ENCODE measurements around the gene MCUR1.
A peak's percentile ranks its signal among the peaks of the same experiment; 100 is the strongest.
"Not testable (repeated sequence)": the region's sequence is repeated elsewhere in the genome, so short reads cannot be mapped to it uniquely, and the experiment has no call there.

MCUR1 gene

GRCh38 chr6:13827032-13827431 is 12.7 kb upstream of the MCUR1 start:
- DNase-seq: no peak

- DNase-seq: no peak
These were observed 11.5 kb upstream of the MCUR1 start for GRCh38 chr6:13825871-13826270.

GRCh38 chr6:13818341-13818740 is 4.0 kb upstream of the MCUR1 start:
- DNase-seq: no peak

- DNase-seq: no peak
These were observed 700 bp upstream of the MCUR1 start for GRCh38 chr6:13814938-13815575.

- DNase-seq: peak; percentile 61 to 78
These were observed 659 bp downstream of the MCUR1 start for GRCh38 chr6:13813621-13814175.

GRCh38 chr6:13813026-13813425 is 1.3 kb downstream of the MCUR1 start:
- no peak for DNase-seq

GRCh38 chr6:13812359-13812642 is 2.1 kb downstream of the MCUR1 start:
- no peak for DNase-seq

- DNase-seq: no peak
These were observed 2.6 kb downstream of the MCUR1 start for GRCh38 chr6:13811627-13812358.

- DNase-seq: peak in 1 of 2 experiments; percentile 11
These were observed 3.5 kb downstream of the MCUR1 start for GRCh38 chr6:13810688-13811446.

- DNase-seq: no peak
These were observed 5.6 kb downstream of the MCUR1 start for GRCh38 chr6:13808801-13809200.

- DNase-seq: no peak
These were observed 6.7 kb downstream of the MCUR1 start for GRCh38 chr6:13807696-13808095.

- DNase-seq: no peak
These were observed 10.8 kb downstream of the MCUR1 start for GRCh38 chr6:13803581-13803980.

- no peak for DNase-seq
These were observed 13.7 kb downstream of the MCUR1 start for GRCh38 chr6:13800615-13801014.

- no peak for DNase-seq
These were observed 17.6 kb downstream of the MCUR1 start for GRCh38 chr6:13796781-13797180.

GRCh38 chr6:13795041-13795750 is 19.2 kb downstream of the MCUR1 start:
- peak; percentile 81 to 84 for DNase-seq

GRCh38 chr6:13794184-13794583 is 20.2 kb downstream of the MCUR1 start:
- DNase-seq: no peak

- DNase-seq: no peak
These were observed 24.6 kb downstream of the MCUR1 start for GRCh38 chr6:13789746-13790145.

- no peak for DNase-seq
These were observed 25.5 kb downstream of the MCUR1 start for GRCh38 chr6:13788820-13789219.

GRCh38 chr6:13787137-13787536 is 27.2 kb downstream of the MCUR1 start:
- DNase-seq: no peak

GRCh38 chr6:13780162-13780561 is 34.2 kb downstream of the MCUR1 start:
- not testable (repeated sequence) for DNase-seq

GRCh38 chr6:13778028-13778427 is 36.3 kb downstream of the MCUR1 start:
- no peak for DNase-seq

- no peak for DNase-seq
These were observed 37.8 kb downstream of the MCUR1 start for GRCh38 chr6:13776602-13777001.

GRCh38 chr6:13775466-13775865 is 38.9 kb downstream of the MCUR1 start:
- DNase-seq: not testable (repeated sequence)

All from NCI-H446 (cell line).